HG03159 (cell line): ENCODE data around the gene DCLK3.
A peak's percentile ranks its signal among the peaks of the same experiment; 100 is the strongest.

Experiments
- ATAC-seq: cut with Tn5 transposase; IDR thresholded peaks from one replicate; pipeline ENCODE4 v1.9.1; 2021; ENCODE audit warnings: mild to moderate bottlenecking, moderate library complexity; ENCODE audit not compliant: unreplicated experiment

The DCLK3 gene

DNA sequence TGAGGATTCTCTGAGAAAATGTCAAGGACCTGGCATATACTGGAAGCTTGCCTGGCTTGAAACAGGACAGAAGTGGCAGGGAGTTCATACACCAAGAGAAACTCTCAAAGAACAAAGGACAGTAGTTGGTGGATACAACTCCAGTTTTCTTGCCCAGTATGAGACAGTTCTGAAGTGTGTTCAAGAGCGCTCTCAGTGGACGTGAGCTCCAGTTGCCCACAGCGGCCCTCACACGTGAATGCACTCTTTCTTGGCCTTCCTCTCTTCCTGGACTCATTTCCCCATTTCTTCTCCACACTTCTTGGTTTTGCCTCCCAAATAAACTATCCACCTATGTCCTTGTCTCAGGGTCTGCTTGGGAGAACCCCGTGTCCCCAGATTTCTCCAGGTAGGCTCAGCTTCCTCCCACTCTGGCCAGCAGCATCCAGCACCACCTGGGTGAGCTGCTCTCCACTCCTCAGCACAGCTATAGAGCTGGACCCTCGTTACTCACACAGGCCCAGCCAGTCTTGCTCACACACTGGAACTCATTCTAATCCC lies 54.5 kb downstream of the DCLK3 start:
- no peak for ATAC-seq

DNA sequence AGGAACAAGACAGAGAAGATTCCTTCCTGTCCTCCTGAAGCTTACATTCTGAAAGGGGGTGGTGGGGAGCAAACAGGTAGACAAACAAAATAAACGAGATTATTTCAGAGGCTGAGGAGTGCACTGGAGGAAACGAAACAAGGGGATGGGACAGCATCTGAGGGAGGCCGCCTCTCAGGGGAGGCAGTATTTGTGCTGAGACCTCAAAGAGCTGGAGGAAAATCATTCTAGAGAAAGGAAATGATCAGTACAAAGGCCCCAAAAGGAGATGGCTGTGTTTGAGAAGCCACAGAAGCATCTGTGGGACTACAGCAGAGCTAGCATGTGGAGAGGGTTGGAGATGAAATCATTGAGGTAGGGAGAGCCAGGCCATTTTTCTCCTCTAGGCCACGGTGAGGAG lies 55.1 kb downstream of the DCLK3 start:
- no peak for ATAC-seq

DNA sequence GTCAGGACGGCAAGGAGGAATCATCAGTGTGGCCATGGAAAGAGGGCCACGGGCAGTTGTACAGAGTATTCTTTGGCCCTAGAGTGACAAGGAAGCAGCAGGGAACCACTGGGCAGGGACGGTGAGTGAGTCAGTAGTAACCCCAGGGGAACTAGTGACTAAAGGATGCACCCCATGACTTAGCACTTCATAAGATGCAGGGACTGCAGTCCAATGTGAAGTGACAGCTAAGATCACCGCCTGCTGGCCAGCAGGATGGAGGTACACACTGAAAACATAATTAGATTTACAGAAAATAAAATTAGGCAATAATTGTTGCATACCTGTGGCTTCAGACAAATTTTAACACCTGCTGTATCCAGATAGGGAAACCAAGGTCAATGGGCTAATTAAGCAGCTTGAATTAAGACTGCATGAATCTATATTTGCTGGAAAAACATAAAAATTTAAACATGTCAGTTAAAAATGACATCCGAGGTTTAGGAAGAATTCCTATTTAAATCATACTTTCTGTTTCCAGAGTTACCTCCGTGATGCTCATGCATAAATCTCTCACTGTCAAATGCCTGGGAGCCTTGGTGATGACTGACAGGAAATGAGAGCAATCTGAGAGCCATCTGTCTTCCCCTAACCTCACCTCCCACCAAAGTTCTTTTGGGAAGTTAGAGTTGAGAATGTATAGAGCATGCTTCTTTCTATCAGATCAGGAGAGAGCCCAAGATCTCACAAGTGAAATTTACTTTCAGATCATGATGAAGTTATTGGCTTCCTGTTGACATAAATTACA lies 56.5 kb downstream of the DCLK3 start:
- ATAC-seq = peak; percentile 73

DNA sequence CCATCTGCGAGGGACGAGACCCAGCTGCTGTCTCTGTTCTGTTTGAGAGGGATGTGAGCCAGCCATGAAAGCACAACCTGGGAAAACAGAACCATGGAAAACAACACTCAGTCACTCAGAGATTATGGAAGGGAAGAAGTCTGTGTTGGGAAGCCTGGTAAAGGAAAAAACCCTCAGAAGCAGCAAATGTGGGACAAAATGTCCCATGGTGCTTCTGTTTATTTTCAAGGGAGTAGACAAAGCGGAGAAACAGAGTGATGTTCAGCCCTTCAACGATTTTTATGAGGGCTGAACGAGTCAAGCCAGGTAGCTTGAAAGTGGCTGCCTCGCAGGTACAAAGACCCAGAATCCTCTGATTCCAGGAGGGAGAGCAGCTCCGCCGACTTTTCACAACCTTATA lies 59.3 kb downstream of the DCLK3 start:
- ATAC-seq = no peak

DNA sequence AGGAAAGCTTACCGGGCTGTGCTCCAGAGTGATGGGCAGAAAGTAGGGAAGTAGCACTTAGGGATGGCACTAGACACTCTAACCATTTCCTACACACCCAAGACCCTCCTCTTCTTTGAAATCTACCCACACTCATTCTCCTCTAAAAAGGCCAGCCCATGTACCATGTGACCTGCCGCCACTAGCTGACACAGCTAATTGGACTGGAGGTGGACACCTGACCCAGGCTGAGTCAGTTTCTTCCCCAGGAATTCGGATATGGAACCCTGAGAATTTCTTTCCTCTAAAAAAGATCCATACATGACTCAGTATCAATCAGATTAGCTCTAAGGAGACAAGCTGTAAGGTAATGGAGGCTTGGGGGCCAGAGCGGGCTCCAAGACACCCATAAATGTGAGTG lies 60.1 kb downstream of the DCLK3 start:
- ATAC-seq = no peak

DNA sequence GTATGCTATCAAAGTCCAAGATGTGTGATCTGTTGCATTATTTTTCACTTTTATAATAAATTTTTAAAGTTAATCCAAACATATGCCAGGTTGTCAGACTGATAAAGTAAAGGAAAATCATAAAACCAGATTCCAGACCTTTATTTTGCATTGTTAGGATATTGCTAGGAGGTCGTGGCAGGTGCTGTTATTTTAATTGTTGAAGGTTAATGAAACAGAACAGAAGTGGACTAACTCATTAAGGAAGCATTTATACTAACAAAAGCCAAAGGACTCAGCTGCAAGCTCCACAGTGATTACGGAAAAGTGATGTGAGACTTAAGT lies 63.1 kb downstream of the DCLK3 start:
- ATAC-seq = no peak

DNA sequence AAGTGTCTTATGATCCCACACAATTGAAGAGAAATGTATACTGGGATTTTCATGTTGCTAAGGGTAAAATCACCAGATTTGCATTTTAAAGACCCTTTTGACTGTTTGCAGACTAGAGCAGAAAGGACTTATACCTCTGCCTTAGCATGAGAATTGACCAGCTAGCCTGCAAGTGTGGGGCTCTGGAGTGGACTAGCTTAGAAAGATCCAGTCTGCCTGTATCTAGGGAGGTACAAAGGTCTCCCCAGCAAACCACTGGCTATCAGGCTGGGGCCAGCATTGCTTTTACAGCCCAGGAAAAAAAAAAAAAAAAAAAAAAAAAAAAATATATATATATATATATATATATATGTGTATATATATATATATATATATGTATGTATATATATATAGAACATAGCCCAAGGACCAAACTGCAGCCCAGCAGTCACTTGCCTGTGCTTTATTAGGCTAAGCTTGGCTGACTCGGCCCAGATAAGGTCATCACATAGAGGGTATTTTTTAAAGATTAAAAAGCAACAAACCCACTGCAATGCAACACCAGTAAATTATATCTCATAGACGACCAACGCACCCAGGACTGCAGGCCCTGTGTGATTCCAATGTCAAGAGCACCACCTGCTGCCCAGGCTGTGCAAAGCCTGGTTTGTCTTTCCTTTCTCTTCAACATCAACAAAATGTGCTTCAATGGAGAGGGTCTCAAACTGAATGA lies 63.7 kb downstream of the DCLK3 start:
- peak; percentile 87 for ATAC-seq

DNA sequence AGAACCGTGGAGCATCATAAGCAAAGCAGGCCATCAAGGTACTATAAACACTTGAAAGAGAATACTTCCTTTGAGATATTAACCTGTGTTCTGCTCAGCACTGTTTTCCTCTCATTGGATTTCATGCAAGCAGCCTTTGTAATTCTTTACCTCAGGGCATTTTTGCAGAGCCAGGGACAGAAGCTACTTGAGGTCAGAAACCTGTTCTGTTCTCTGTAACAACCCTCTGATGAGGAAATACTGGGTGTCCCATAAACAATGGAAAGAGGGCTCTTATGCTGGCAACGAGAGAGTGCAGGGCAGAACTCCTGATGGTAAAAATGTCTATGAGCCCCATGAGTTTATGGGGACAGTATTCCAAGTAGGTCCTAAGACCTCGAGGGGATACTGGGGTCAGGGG lies 66.0 kb downstream of the DCLK3 start:
- ATAC-seq = no peak

DNA sequence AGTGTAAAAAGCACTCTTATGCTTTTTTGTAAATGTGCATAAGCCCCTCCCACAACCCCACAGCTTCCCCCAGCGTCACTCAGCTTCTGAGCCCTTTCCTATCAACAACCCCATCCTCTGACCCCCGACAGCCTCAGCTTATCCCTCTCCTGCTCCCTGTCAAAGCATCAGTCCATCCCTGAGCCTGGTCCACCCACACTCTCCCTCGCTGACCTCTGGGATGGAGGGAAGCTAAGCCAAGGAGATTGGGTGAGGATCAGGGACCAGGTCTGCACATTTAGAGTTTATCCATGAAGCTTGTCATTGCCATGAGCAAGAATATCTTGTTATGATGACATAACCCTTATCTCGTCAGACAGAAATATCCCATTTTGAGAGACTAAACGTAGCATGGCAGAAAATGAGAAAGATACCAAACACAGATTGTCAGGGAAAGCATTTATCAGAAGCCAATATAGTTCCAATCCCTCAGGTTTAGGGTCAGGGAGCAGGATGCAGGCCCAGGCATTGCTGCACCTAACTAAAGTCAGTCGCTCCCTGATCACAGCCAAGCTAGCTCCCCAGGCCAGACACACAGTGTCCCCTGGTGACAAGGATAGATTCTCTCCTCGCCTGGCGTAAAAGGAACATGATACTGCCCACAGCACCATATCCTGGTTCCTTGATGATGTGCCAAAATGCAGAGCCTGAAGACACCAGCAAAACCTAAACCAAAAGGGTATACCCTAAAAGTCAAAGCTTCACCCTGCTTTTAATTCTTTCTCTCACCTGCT lies 66.9 kb downstream of the DCLK3 start:
- no peak for ATAC-seq

DNA sequence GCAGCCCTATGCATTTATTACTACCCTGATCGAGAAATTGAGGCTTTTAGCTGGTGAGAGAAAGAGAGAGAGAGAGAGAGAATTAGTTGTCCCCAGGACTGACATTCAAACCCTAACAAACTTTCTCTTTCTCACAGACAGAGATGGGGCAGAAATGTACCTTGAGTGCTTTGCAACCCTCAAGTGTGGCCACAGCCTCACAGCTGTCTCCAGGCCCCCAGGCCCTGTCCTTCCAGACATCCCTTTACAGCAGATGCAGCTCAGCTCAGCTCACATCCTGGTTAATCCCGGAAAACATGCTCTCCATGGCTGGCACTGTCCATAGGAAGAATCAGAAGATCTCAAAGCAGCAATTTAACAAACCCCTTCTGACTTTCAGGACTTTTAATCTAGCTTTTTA lies 67.6 kb downstream of the DCLK3 start:
- no peak for ATAC-seq

DNA sequence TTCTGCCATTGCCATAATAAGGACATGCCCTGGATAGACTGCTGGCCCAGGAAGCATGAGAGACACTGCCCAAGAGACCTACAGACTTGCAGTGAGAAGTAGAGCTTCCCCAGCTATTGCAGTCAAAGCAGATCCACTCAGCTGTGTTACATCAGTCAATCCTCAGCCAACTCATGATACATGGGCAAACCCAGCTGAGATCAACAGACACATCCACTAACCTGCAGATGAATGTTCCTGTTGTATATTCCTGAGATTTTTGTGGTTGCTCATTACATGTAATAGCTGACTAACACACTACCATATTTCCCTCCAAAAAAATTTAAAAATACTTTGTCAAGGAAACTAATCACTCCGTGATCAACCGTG lies 68.6 kb downstream of the DCLK3 start:
- no peak for ATAC-seq

DNA sequence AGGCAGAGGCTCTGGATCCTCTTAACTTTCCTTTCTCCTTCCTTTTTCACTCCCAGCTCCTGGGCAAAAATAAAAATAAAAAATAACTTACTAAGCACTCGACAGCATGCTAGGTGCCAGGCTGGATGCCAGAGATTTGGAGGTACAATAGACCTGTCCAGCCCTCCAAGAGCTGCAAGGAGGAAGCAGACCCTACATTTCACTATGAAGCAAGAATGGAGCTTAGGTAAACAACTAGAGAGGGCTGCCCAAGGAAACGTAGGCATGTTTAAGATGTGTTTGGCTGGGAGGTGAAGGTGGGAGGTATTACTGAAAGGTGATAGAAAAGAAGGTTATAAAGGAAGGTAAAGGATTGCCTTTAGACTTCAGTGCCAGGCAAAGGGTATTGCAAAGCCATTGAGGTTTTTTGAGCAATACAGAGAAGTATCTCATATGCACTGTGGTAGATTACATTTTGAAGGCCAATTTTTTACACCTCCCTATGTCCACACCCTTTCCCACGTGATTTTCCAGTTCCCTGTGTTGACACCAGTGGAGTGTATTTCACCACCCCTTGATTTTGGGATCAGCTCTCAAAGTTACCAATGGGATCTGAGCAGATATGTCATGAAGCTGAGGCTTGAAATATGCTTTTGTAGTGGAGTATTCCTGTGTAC lies 69.1 kb downstream of the DCLK3 start:
- ATAC-seq = no peak

DNA sequence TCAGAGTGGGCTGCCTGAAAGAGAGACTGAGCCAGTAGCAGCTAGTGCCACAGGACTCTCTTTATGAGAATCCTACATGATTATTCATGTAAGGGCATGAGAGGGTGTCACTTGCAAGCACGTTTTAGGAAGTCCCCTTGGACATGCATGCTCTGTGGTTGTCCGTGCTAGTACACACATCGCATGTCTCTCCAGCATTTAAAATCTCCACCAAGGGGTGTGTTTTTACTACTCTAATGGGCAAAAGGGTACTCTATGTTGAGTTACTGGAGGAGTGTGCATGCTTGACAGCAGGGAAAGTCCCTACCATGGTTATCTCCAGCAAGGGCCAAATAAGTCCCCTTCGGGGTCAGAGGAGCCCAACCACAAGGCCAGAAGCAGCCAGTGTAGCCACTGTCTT lies 70.7 kb downstream of the DCLK3 start:
- peak; percentile 56 for ATAC-seq

DNA sequence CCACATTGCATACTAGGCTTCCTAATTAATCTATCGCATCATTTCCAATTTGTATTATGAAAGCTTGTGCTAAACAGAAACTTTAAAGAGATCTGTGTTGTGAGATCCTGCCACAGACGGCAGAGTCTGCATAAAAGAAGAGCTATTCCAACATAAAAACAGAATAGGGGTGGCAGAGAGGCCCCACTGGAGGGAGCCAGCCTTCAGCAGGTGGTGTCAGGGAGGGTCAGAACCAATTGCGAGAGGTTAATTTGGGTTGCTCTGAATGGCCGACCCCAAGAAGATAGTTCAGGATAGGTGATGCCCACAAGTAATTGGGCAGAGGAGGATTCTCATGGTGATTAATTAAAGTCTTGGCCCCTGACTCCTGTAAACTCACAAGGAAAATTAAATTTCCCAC lies 74.8 kb downstream of the DCLK3 start:
- no peak for ATAC-seq

DNA sequence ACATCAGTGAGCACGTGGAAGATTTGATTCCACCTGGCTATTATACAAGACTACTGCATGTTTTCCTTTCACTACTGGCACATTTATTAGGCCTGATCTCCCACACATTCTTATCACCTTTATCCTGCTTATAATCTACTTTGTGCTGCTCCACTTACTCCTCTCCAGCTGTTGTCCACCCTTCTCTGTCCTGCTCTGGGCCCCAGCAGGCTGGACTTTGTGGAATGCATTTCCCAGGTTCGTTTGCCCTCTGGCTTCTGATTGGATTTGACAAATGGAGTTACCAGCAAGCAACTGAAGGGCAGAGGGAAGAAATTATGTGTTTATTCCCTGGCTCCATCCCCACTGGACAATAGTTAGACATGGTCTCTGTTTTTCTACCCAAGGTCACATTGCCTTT lies 75.5 kb downstream of the DCLK3 start:
- ATAC-seq = no peak

DNA sequence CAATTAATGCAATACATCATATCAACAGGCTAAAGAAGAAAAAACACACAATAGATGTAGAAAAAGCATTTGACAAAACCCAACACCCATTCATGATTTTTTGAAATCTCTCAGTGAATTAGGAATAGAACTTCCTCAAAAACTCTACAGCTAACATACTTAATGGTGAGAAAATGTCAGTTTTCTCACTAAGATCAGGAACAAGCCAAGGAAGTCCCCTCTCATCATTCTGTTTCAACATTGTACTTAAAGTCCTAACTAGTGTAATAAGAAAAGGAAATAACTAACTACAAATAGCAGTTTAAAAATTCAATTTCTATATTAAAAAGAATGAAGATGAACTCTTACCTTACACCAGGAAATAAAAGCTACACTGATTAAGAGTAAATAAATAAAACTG lies 77.8 kb downstream of the DCLK3 start:
- no peak for ATAC-seq

DNA sequence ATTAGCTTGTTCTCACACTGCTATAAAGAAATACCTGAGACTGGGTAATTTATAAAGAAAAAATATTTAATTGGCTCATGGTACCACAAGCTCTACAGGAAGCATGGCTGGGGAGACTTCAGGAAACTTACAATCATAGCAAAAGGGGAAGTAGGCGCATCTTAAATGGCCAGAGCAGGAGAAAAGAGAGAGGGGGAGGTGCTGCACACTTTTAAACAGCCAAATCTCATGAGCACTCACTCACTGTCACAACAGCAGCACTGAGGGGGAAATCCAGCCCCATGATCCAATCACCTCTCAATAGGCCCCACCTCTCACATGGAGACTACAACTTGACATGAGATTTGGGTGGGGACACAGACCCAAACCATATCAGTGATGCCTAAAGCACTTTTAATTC lies 82.5 kb downstream of the DCLK3 start:
- peak; percentile 45 for ATAC-seq

DNA sequence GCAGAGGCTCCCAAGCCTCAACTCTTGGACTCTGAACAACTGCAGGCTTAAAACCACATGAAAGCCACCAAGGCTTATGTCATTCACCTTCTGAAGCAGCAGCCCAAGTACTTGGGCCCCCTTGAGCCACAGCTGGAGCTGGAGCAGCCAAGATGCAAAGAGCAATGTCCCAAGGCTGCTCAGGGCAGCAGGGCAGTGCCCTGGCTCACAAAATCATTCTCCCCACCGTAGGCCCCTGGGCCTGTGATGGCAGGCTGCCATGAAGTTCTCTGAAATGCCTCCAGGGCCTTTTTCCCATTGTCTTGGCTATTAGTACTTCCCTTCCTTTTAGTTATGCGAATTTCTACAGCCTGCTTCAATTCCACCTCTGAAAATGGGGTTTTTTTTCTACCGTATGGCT lies 83.4 kb downstream of the DCLK3 start:
- ATAC-seq = no peak

DNA sequence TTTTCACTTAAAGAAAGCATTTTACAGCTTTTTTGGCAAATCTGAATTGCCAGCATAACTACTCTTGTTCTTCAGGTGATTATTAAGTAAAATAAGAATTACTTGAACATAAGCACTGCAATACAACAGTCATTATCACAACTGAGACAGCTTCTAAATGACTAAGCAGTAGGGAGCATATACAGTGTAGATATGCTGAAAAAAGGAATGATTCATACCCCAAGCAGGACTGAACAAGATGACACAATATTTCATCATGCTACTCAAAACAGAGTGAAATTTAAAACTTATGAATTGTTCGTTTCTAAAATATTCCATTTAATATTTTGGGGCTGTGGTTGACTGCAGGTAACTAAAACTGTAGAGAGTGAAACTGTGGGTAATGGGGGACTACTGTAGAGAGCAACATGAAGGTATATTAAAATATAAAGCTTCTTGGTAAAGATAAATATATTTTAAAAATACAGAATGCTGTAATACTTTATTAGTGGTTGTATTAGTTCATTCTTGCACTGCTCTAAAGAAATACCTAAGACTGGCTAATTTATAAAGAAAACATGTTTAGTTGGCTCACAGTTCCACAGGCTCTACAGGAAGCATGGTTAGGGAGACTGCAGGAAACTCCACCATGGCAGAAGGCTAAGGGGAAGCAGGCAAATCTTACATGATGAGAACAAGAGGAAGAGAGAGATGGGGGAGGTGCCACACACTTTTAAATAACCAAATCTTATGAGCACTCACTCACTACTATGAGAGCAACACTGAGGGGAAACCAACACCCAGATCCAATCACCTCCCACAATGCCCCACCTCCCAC lies 84.8 kb downstream of the DCLK3 start:
- no peak for ATAC-seq

DNA sequence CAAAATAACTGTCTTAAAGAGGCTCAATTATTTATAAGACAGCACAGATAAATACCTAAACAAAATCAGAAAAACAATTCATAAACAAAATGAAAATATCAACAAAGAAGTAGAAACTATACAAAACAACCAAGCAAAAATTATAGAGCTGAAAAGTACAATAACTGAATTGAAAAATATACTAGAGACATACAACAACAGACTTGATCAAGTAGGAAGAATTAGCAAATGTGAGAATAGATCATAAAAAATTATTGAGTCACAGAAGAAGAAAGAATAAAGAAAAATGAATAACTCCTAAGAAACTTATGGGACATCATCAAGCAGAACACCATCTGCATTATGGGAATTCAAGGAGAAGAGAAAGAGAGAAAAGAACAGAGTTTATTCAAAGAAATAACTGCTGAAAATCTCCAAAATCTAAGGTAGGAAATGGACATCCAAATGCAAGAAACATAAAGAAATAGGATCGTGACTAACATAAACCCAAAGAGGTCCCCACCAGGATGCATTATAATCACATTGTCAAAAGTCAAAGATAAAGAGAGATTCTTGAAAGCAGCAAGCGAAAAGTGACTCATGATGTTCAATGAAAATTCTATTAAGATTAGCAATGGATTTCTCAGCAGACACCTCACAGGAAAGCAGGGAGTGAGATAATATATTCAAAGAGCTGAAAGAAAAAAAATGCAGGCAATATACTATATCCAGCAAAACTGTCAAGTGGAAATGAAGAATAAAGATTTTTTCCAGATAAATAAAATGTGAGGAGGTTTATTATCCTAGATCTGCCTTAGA lies 85.9 kb downstream of the DCLK3 start:
- ATAC-seq = no peak
